K562 (cell line): Measurements from ENCODE around the gene DNASE1L3. TPM values are rescaled to one million over a fixed set of nuclear protein-coding genes. Genes with fewer than 3 reads are reported as not detected.

Experiments
- ATAC-seq: fragments of 200-7000 bp; cut with Tn5 transposase; 3 replicates; pipeline ENCODE4 v1.9.1; 2020; ENCODE audit warnings: moderate library complexity
- BruUV-seq: library from RNA; stranded (reverse); fragments of 400-500 nt; replicated peaks from 2 replicates; lab custom pipeline; 2021; lab: Mats Ljungman, UMichigan
- CTCF ChIA-PET: fragments of 300-600 bp; formaldehyde crosslinking; extraction: SDS; loops from one replicate; lab custom pipeline; 2021; ENCODE audit warnings: low intra/inter-chr PET ratio; lab: Yijun Ruan, JAX
- POLR2A ChIA-PET: fragments of 300-600, 350-650 bp; sonication (Branson Sonifier 250); formaldehyde crosslinking; extraction: SDS; loops from one replicate; lab custom pipeline; 2021; ENCODE audit warnings: antibody characterized with exemption, inconsistent platforms; lab: Yijun Ruan, JAX
- DNase-seq, 4 experiments: peaks; one replicate each; pipeline versions ENCODE4 v3.0.0 to v3.0.0-alpha.2; 2011 to 2018; ENCODE audit warnings: low spot score in 3 of 4, mixed read lengths in 3 of 4; ENCODE audit errors: extremely low read depth in 1 of 4
- FAIRE-seq: peaks from 2 replicates; lab custom pipeline; 2011; peaks lifted over from hg19 to GRCh38; lab: Jason Lieb, UNC
- H2AFZ ChIP-seq: 2 replicates; pipeline ENCODE4 v1.6.0; 2011; ENCODE audit warnings: low read depth, low read length, control low read depth, inconsistent platforms
- H3K27ac ChIP-seq: fragments of 200-600 bp; 3 replicates; pipeline ENCODE4 v1.8.0; 2011; ENCODE audit warnings: low read depth, mild to moderate bottlenecking, control low read depth, inconsistent platforms, low read length, moderate library complexity, mixed read lengths; ENCODE audit errors: extremely low read depth
- H3K27me3 ChIP-seq, 2 experiments: fragments of 300-600 bp in 1 of 2; 2 replicates in 1 of 2; 3 replicates in 1 of 2; pipeline versions ENCODE4 v1.6.0 to v1.8.0; 2011; ENCODE audit warnings: inconsistent platforms in 2 of 2, low read length in 2 of 2, mild to moderate bottlenecking in 1 of 2, mixed read lengths in 1 of 2, moderate library complexity in 1 of 2; ENCODE audit not compliant: control insufficient read depth in 2 of 2, insufficient read depth in 2 of 2
- H3K36me3 ChIP-seq: fragments of 300-600 bp; 3 replicates; pipeline ENCODE4 v1.8.0; 2011; ENCODE audit warnings: mild to moderate bottlenecking, low read length, inconsistent platforms; ENCODE audit not compliant: control insufficient read depth, insufficient read depth
- H3K4me1 ChIP-seq, 2 experiments: fragments of 200-600 bp in 1 of 2; replicated peaks in 1 of 2; 2 replicates in 1 of 2; 3 replicates in 1 of 2; pipeline versions ENCODE4 v1.5.1 to v1.8.0; 2011; ENCODE audit warnings: inconsistent platforms in 2 of 2, low read length in 2 of 2, mild to moderate bottlenecking in 1 of 2, mixed read lengths in 1 of 2, moderate library complexity in 1 of 2; ENCODE audit not compliant: control insufficient read depth in 2 of 2, insufficient read depth in 2 of 2
- H3K4me2 ChIP-seq: 2 replicates; pipeline ENCODE4 v1.6.1; 2011; ENCODE audit warnings: low read length, control low read depth, inconsistent platforms, mixed read lengths; ENCODE audit not compliant: insufficient read depth
- H3K4me3 ChIP-seq: fragments of 200-600 bp; sonication (generic), shearing (Covaris generic); 2 replicates; pipeline ENCODE4 v1.5.1; 2016; ENCODE audit warnings: control low read depth, inconsistent platforms
- H3K79me2 ChIP-seq: fragments of 200-600 bp; 3 replicates; pipeline ENCODE4 v1.8.0; 2011; ENCODE audit warnings: low read length, inconsistent platforms; ENCODE audit not compliant: control insufficient read depth, insufficient read depth
- H3K9ac ChIP-seq, 2 experiments: 2 replicates each; pipeline versions ENCODE4 v1.6.0 to v1.6.1; 2011; ENCODE audit warnings: low read depth in 2 of 2, low read length in 2 of 2, control low read depth in 1 of 2, inconsistent platforms in 1 of 2, mild to moderate bottlenecking in 1 of 2, mixed read lengths in 1 of 2; ENCODE audit not compliant: insufficient read depth in 1 of 2
- H3K9me1 ChIP-seq: one replicate; pipeline ENCODE4 v1.6.0; 2011; ENCODE audit warnings: inconsistent platforms, mild to moderate bottlenecking, low read length, moderate library complexity; ENCODE audit not compliant: control insufficient read depth, insufficient read depth
- H3K9me3 ChIP-seq: replicated peaks from 2 replicates; pipeline ENCODE4 v1.5.1; 2011; ENCODE audit warnings: low read depth, low read length, inconsistent platforms; ENCODE audit not compliant: control insufficient read depth, insufficient read depth
- H4K20me1 ChIP-seq: replicated peaks from 2 replicates; pipeline ENCODE4 v1.6.1; 2011; ENCODE audit warnings: low read length, inconsistent platforms, mixed read lengths; ENCODE audit not compliant: control insufficient read depth, insufficient read depth
- ASH1L ChIP-seq: fragments of 450-650 bp; IDR thresholded peaks from 2 replicates; pipeline ENCODE4 v1.6.1; 2018; ENCODE audit warnings: borderline replicate concordance, mild to moderate bottlenecking, low read depth; ENCODE audit not compliant: partially characterized antibody
- DMBX1 ChIP-seq: fragments of 250-450 bp; sonication (Bioruptor Pico); IDR thresholded peaks from 2 replicates; pipeline ENCODE4 v1.8.0; 2022; ENCODE audit warnings: inconsistent platforms, mild to moderate bottlenecking, moderate library complexity, borderline replicate concordance
- E2F1 ChIP-seq: sonication (generic); formaldehyde crosslinking; IDR thresholded peaks from 2 replicates; pipeline ENCODE4 v1.8.1; 2023; ENCODE audit warnings: mild to moderate bottlenecking, missing genetic modification reagents, moderate library complexity
- HIVEP1 ChIP-seq: fragments of 250-450 bp; sonication (Bioruptor Pico); IDR thresholded peaks from 2 replicates; pipeline ENCODE4 v1.4.0; 2020; ENCODE audit warnings: mild to moderate bottlenecking
- NR2C1 ChIP-seq, 2 experiments: fragments of 450-650 bp; IDR thresholded peaks; 2 replicates each; pipeline ENCODE4 v1.6.1; 2017; ENCODE audit warnings: mild to moderate bottlenecking in 2 of 2, antibody characterized with exemption in 1 of 2, inconsistent platforms in 1 of 2, missing compliant biosample characterization in 1 of 2, missing genetic modification characterization in 1 of 2
- NR2F6 ChIP-seq: fragments of 450-650 bp; formaldehyde crosslinking; IDR thresholded peaks from 2 replicates; pipeline ENCODE4 v1.4.0; 2020; ENCODE audit warnings: mild to moderate bottlenecking
- RBM34 ChIP-seq: fragments of 200-400 bp; formaldehyde crosslinking; IDR thresholded peaks from 2 replicates; pipeline ENCODE4 v1.6.1; 2018; ENCODE audit warnings: low read length, borderline replicate concordance; ENCODE audit not compliant: insufficient read depth
- SMAD1 ChIP-seq: fragments of 150-350 bp; IDR thresholded peaks from 2 replicates; pipeline ENCODE4 v1.6.1; 2014; ENCODE audit warnings: low read length, low read depth; ENCODE audit not compliant: partially characterized antibody
- SP1 ChIP-seq: sonication (generic); formaldehyde crosslinking; IDR thresholded peaks from 2 replicates; pipeline ENCODE4 v1.8.1; 2022; ENCODE audit warnings: mild to moderate bottlenecking, missing genetic modification reagents
- XRCC3 ChIP-seq: fragments of 450-650 bp; IDR thresholded peaks from 2 replicates; pipeline ENCODE4 v1.6.1; 2017; ENCODE audit warnings: mild to moderate bottlenecking, moderate library complexity
- ZBTB9 ChIP-seq: fragments of 450-650 bp; formaldehyde crosslinking; IDR thresholded peaks from 2 replicates; pipeline ENCODE4 v1.4.0; 2020; ENCODE audit warnings: mild to moderate bottlenecking, moderate library complexity
- ZNF143 ChIP-seq: sonication (generic); formaldehyde crosslinking; IDR thresholded peaks from 2 replicates; pipeline ENCODE4 v1.9.0; 2022; ENCODE audit warnings: mild to moderate bottlenecking, missing genetic modification reagents
- ZNF24 ChIP-seq: fragments of 450-650 bp; IDR thresholded peaks from 2 replicates; pipeline ENCODE4 v1.6.1; 2016
- ZNF347 ChIP-seq: fragments of 450-650 bp; formaldehyde crosslinking; IDR thresholded peaks from 2 replicates; pipeline ENCODE4 v1.4.0; 2020; ENCODE audit warnings: low read depth, mild to moderate bottlenecking, moderate library complexity
- ZNF584 ChIP-seq: fragments of 200-800 bp; sonication (Bioruptor generic); IDR thresholded peaks from 2 replicates; pipeline ENCODE4 v1.6.1; 2016; ENCODE audit warnings: low read depth, mild to moderate bottlenecking, missing genetic modification characterization, missing compliant biosample characterization
- WGBS: fragments of 100-300 bp; shearing (Covaris generic); methylation state at CpG from one replicate; pipeline ENCODE4 v1.1.6; 2016; ENCODE audit warnings: low coverage, mixed read lengths; ENCODE audit not compliant: insufficient coverage; ENCODE audit errors: missing lambda C conversion rate; 5-methylcytosine and 5-hydroxymethylcytosine counted together
- in situ Hi-C: fragments of 300-500 bp; cut with MboI; formaldehyde crosslinking; loops from 4 replicates; pipeline ENCODE4 v1.15.0; 2018; ENCODE audit warnings: inconsistent platforms, mixed read lengths
- intact Hi-C: fragments of 100-400 bp; cut with micrococcal nuclease; formaldehyde crosslinking; loops from 2 replicates; pipeline ENCODE4 v1.14.2; 2022
- polyA plus RNA-seq, 8 experiments: library from polyadenylated mRNA; depleted of rRNA in 4 of 8; stranded (reverse) in 5 of 8; unstranded in 3 of 8; fragments of >200 nt; fragmentation: Nextera tagmentation in 2 of 8; fragmentation: Illumina TruSeq in 1 of 8; extraction: Ambion mirVana in 2 of 8; extraction: Trizol in 1 of 8; gene quantifications; 2 replicates each; pipeline versions ENCODE4 v1.2.1 to v1.2.3, GENCODE V29; 2011 to 2014; ENCODE audit warnings: inconsistent platforms in 1 of 8, missing spikeins in 1 of 8
- total RNA-seq, 7 experiments: library from RNA; depleted of rRNA in 6 of 7; stranded (reverse); fragments of >200 nt in 6 of 7; fragmentation: Illumina TruSeq in 2 of 7; extraction: Trizol in 2 of 7; gene quantifications; 2 replicates each; pipeline versions ENCODE4 v1.2.1 to v1.2.3, GENCODE V29; 2011 to 2021; ENCODE audit warnings: low replicate concordance in 1 of 7
- TF ChIP-seq, protein P1 (sequence below), 3 experiments: fragments of 200-800 bp in 1 of 3; sonication (Bioruptor generic) in 1 of 3; sonication (generic) in 1 of 3; formaldehyde crosslinking in 1 of 3; IDR thresholded peaks; 2 replicates each; pipeline versions ENCODE4 v1.6.1 to v1.8.0; 2016 to 2022; ENCODE audit warnings: mild to moderate bottlenecking in 2 of 3, missing compliant biosample characterization in 2 of 3, missing genetic modification characterization in 2 of 3, missing genetic modification reagents in 1 of 3
- TF ChIP-seq, protein P2 (sequence below): fragments of 250-450 bp; sonication (Bioruptor Pico); IDR thresholded peaks from 2 replicates; pipeline ENCODE4 v1.4.0; 2020; ENCODE audit warnings: mild to moderate bottlenecking

Gene DNASE1L3
- total and polyA plus RNA-seq, 9 of the 15 experiments (the other 6 are each of a cell fraction or from before 2014, with no cell fraction given) = 0.06 TPM; not detected in 8

DNA sequence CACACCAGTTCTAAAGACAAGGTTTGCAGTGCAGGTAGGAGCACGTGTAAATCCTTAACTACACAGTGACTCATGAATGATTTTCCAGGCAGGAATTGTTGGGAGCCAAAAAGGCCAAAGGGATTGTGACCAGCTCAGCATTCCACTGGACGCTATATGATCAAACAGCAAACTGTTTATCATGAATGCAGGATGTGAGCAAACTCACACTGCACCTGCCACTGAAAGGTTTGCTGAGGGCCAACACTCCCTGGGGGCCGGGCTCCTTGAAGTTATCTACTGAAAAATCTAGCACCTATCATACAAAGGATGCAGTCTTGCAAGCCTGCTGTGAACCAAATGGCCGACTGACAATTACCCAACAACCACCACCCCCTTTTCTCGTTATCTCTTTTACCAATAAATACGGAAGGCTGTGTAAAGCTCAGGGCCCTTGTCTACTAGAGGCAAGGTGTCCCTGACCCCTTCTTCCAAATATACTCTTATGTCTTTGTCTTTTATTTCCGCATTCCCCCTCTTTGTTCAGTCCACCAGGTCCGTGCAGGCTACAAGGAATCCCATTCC lies 11.5 kb upstream of the DNASE1L3 start:
- ATAC-seq = no peak
- WGBS = 3% methylated on average over 8 of the region's 8 CpGs
- Histone ChIP-seq H3K9me3 (no peaks in the 10 kb centered on the region), H3K9me1 (no peaks in the 10 kb centered on the region), H2AFZ (no peak overlapping the region), H3K4me2 (no peak overlapping the region), H3K79me2 (no peaks in the 10 kb centered on the region), H3K9ac (no peak overlapping the region), H3K27me3 (peaks cover 7 to 9% of the 10 kb centered on the region in 2 experiments; a peak in 3 of 5 replicates), H3K4me1 (no peaks in the 10 kb centered on the region; a peak in 1 of 5 replicates), H3K27ac (no peak overlapping the region), H4K20me1 (no peaks in the 10 kb centered on the region; the same call in 1 of the 2 replicates), H3K4me3 (no peak overlapping the region), H3K36me3 (no peaks in the 10 kb centered on the region)
- ChIA-PET CTCF (no interaction called here), POLR2A (interaction anchor here (0.5 kb wide), 1 partner anchor 450 kb away, joined by 3 read pairs; no protein-coding TSS in a partner anchor)
- intact Hi-C loops (no loop called here), in situ Hi-C loops (no loop called here)
- no peak for FAIRE-seq
- DNase-seq = no peak
- no TSS peak for BruUV-seq
- TF ChIP-seq SP1 (CRISPR knock-in tag) (no peak), E2F1 (CRISPR knock-in tag) (no peak), DMBX1 (CRISPR knock-in tag) (no peak), HIVEP1 (CRISPR knock-in tag) (no peak), XRCC3 (no peak), NR2C1 (IDR thresholded peaks at IDR 0.05) (no peak), NR2C1 (tag; IDR thresholded peaks at IDR 0.05) (no peak), ZNF584 (CRISPR knock-in tag) (no peak), ZBTB9 (no peak), ZNF143 (CRISPR knock-in tag) (no peak), ASH1L (no peak), ZNF347 (CRISPR knock-in tag) (no peak), SMAD1 (no peak), RBM34 (no peak), ZNF24 (no peak), NR2F6 (no peak)
- TF ChIP-seq, protein P1, sequence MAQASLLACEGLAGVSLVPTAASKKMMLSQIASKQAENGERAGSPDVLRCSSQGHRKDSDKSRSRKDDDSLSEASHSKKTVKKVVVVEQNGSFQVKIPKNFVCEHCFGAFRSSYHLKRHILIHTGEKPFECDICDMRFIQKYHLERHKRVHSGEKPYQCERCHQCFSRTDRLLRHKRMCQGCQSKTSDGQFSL (CRISPR knock-in tag; IDR thresholded peaks at IDR 0.05) = no peak
- TF ChIP-seq, protein P1 (tag; IDR thresholded peaks at IDR 0.05) = no peak
- TF ChIP-seq, protein P2, sequence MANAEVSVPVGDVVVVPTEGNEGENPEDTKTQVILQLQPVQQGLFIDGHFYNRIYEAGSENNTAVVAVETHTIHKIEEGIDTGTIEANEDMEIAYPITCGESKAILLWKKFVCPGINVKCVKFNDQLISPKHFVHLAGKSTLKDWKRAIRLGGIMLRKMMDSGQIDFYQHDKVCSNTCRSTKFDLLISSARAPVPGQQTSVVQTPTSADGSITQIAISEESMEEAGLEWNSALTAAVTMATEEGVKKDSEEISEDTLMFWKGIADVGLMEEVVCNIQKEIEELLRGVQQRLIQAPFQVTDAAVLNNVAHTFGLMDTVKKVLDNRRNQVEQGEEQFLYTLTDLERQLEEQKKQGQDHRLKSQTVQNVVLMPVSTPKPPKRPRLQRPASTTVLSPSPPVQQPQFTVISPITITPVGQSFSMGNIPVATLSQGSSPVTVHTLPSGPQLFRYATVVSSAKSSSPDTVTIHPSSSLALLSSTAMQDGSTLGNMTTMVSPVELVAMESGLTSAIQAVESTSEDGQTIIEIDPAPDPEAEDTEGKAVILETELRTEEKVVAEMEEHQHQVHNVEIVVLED = no peak
